Mesenchymal stem cell (in vitro differentiated cells and primary cell): ENCODE measurements around the gene NUCKS1.

Experiments used
- DNase-seq: peaks from one replicate; pipeline ENCODE4 v3.0.0-alpha.2; 2013
- H2AFZ ChIP-seq: one replicate; pipeline ENCODE4 v1.6.1; 2013; ENCODE audit warnings: low read depth, mild to moderate bottlenecking, control low read depth, inconsistent platforms, low read length, moderate library complexity
- H2AK5ac ChIP-seq: 2 replicates; pipeline ENCODE4 v1.6.1; 2013; ENCODE audit warnings: low read length, moderate library complexity, mild to moderate bottlenecking, inconsistent platforms; ENCODE audit not compliant: severe bottlenecking
- H2BK120ac ChIP-seq: one replicate; pipeline ENCODE4 v1.6.1; 2013; ENCODE audit warnings: low read depth, mild to moderate bottlenecking, inconsistent platforms, low read length, moderate library complexity
- H2BK12ac ChIP-seq, 2 experiments: one replicate each; pipeline ENCODE4 v1.6.1; 2013; ENCODE audit warnings: inconsistent platforms in 2 of 2, low read length in 2 of 2, mild to moderate bottlenecking in 2 of 2, moderate library complexity in 2 of 2, control low read depth in 1 of 2
- H2BK15ac ChIP-seq: one replicate; pipeline ENCODE4 v1.6.1; 2013; ENCODE audit warnings: mild to moderate bottlenecking, low read depth, inconsistent platforms; ENCODE audit not compliant: poor library complexity, severe bottlenecking
- H2BK5ac ChIP-seq: 2 replicates; pipeline ENCODE4 v1.6.1; 2013; ENCODE audit warnings: low read depth, mild to moderate bottlenecking, low read length, control low read depth, inconsistent platforms; ENCODE audit not compliant: poor library complexity, severe bottlenecking
- H3K14ac ChIP-seq, 2 experiments: one replicate each; pipeline ENCODE4 v1.6.1; 2013; ENCODE audit warnings: inconsistent platforms in 2 of 2, low read length in 2 of 2, control low read depth in 1 of 2, mild to moderate bottlenecking in 1 of 2, moderate library complexity in 1 of 2
- H3K18ac ChIP-seq, 2 experiments: one replicate each; pipeline ENCODE4 v1.6.1; 2013; ENCODE audit warnings: inconsistent platforms in 2 of 2, low read length in 2 of 2, control low read depth in 1 of 2, low read depth in 1 of 2, mild to moderate bottlenecking in 1 of 2
- H3K23ac ChIP-seq, 2 experiments: one replicate each; pipeline ENCODE4 v1.6.1; 2013; ENCODE audit warnings: inconsistent platforms in 2 of 2, low read length in 2 of 2, mild to moderate bottlenecking in 2 of 2, moderate library complexity in 2 of 2, control low read depth in 1 of 2
- H3K27ac ChIP-seq: 2 replicates; pipeline ENCODE4 v1.5.1; 2013; ENCODE audit warnings: mild to moderate bottlenecking, moderate library complexity, low read length, control low read depth, inconsistent platforms; ENCODE audit not compliant: poor library complexity, severe bottlenecking
- H3K27me3 ChIP-seq, 2 experiments: 2 replicates each; pipeline versions ENCODE4 v1.6.1 to v1.7.0; 2013; ENCODE audit warnings: low read length in 2 of 2, mild to moderate bottlenecking in 2 of 2, moderate library complexity in 2 of 2, control low read depth in 1 of 2, inconsistent platforms in 1 of 2; ENCODE audit not compliant: control insufficient read depth in 1 of 2, insufficient read depth in 1 of 2
- H3K36me3 ChIP-seq, 2 experiments: 2 replicates each; pipeline versions ENCODE4 v1.6.1 to v1.7.0; 2013; ENCODE audit warnings: low read length in 2 of 2, control low read depth in 1 of 2, inconsistent platforms in 1 of 2, low read depth in 1 of 2, mild to moderate bottlenecking in 1 of 2; ENCODE audit not compliant: insufficient read depth in 2 of 2, control insufficient read depth in 1 of 2
- H3K4ac ChIP-seq, 2 experiments: one replicate each; pipeline ENCODE4 v1.6.1; 2013; ENCODE audit warnings: inconsistent platforms in 2 of 2, low read length in 2 of 2, mild to moderate bottlenecking in 2 of 2, moderate library complexity in 2 of 2, control low read depth in 1 of 2, low read depth in 1 of 2
- H3K4me1 ChIP-seq: 2 replicates; pipeline ENCODE4 v1.6.1; 2013; ENCODE audit warnings: low read depth, low read length, control low read depth; ENCODE audit not compliant: control insufficient read depth, insufficient read depth
- H3K4me2 ChIP-seq: 2 replicates; pipeline ENCODE4 v1.6.1; 2013; ENCODE audit warnings: low read length, mild to moderate bottlenecking, inconsistent platforms; ENCODE audit not compliant: poor library complexity, severe bottlenecking
- H3K4me3 ChIP-seq, 2 experiments: 2 replicates each; pipeline versions ENCODE4 v1.5.1 to v1.7.0; 2013; ENCODE audit warnings: low read length in 2 of 2, mild to moderate bottlenecking in 2 of 2, control low read depth in 1 of 2, low read depth in 1 of 2; ENCODE audit not compliant: insufficient read depth in 1 of 2
- H3K79me1 ChIP-seq: replicated peaks from 2 replicates; pipeline ENCODE4 v1.6.1; 2013; ENCODE audit warnings: mild to moderate bottlenecking, control low read depth, low read length, inconsistent platforms; ENCODE audit not compliant: poor library complexity, severe bottlenecking
- H3K9ac ChIP-seq: 2 replicates; pipeline ENCODE4 v1.7.0; 2013; ENCODE audit warnings: mild to moderate bottlenecking, low read length, moderate library complexity
- H3K9me3 ChIP-seq: 2 replicates; pipeline ENCODE4 v1.7.0; 2013; ENCODE audit warnings: mild to moderate bottlenecking, low read length; ENCODE audit not compliant: control insufficient read depth
- H4K8ac ChIP-seq: one replicate; pipeline ENCODE4 v1.6.1; 2013; ENCODE audit warnings: inconsistent platforms, mild to moderate bottlenecking, low read length, moderate library complexity
- H4K91ac ChIP-seq: one replicate; pipeline ENCODE4 v1.6.1; 2013; ENCODE audit warnings: mild to moderate bottlenecking, low read length, inconsistent platforms
- WGBS: methylation state at CpG from one replicate; pipeline ENCODE4 v1.1.7; 2013; ENCODE audit warnings: mixed read lengths; 5-methylcytosine and 5-hydroxymethylcytosine counted together

Gene NUCKS1

DNA sequence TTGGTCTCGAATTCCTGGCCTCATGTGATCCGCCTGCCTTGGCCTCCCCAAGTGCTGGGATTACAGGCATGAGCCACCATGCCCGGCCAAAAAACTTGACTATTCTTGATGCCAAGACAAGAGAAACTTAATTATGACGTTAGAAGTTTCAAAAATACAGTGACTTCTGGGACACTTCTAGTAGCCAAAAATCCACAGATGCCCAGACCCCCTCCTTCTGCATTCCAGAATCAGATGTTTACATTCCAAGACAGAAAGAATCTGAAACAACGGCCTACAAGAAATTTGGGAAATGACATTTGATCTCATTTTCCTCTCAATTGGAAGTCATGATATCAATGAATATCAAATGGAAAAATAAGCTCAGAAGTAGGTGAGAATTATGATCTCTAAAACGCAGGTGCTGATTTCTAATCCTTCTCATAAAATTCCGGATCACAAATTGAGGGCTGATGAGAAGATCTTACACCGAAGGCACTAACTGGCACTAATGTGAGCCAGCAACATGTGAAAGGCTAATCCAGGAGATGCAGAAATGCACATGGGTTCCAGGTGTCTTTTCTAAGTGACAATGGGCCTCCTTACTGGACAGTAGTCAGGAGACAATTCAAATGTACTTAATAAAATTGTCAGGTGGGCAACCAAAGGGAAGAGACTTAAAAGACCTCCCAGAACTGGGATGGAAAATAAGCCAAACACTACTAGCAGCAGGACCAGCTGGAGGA, 19.8 kb upstream of the NUCKS1 start:
- Histone ChIP-seq H2BK5ac (no peak overlapping the region), H2AK5ac (no peak overlapping the region), H3K18ac (no peak overlapping the region), H3K4me2 (no peak overlapping the region), H3K27ac (no peak overlapping the region), H2BK15ac (no peak overlapping the region), H4K8ac (no peak overlapping the region), H2AFZ (no peak overlapping the region), H3K4me3 (no peak overlapping the region), H2BK120ac (no peak overlapping the region), H3K27me3 (no peaks in the 10 kb centered on the region), H3K4ac (no peak overlapping the region), H3K23ac (no peak overlapping the region), H3K14ac (no peak overlapping the region), H3K4me1 (peaks cover 8% of the 10 kb centered on the region), H4K91ac (no peak overlapping the region), H3K79me1 (peaks cover 6% of the 10 kb centered on the region), H3K36me3 (peaks cover 3 to 42% of the 10 kb centered on the region in 2 experiments), H3K9me3 (no peaks in the 10 kb centered on the region), H3K9ac (no peak overlapping the region), H2BK12ac (no peak overlapping the region)
- WGBS: 78% methylated on average over 7 of the region's 8 CpGs
- no peak for DNase-seq

GRCh38 chr1:205767248-205767647, 17.3 kb upstream of the NUCKS1 start:
- no peaks in the 10 kb centered on the region for H3K9me3 ChIP-seq
- H3K18ac ChIP-seq: no peak overlapping the region
- H3K4me3 ChIP-seq: no peak overlapping the region
- H2BK120ac ChIP-seq: no peak overlapping the region
- no peak overlapping the region for H4K91ac ChIP-seq
- no peak overlapping the region for H3K9ac ChIP-seq
- no peak overlapping the region for H3K4ac ChIP-seq
- H3K4me2 ChIP-seq: no peak overlapping the region
- no peak overlapping the region for H4K8ac ChIP-seq
- H2BK15ac ChIP-seq: no peak overlapping the region
- H3K79me1 ChIP-seq: peaks cover 4% of the 10 kb centered on the region
- H3K27me3 ChIP-seq: no peaks in the 10 kb centered on the region
- peaks cover 3 to 39% of the 10 kb centered on the region in 2 experiments for H3K36me3 ChIP-seq
- H3K4me1 ChIP-seq: peaks cover 3% of the 10 kb centered on the region
- no peak overlapping the region for H2AK5ac ChIP-seq
- H2BK5ac ChIP-seq: no peak overlapping the region
- WGBS: 83% methylated on average over 1 of the region's 3 CpGs
- no peak overlapping the region for H2AFZ ChIP-seq
- no peak overlapping the region for H3K23ac ChIP-seq
- H3K27ac ChIP-seq: no peak overlapping the region
- H2BK12ac ChIP-seq: no peak overlapping the region
- DNase-seq: no peak
- H3K14ac ChIP-seq: no peak overlapping the region

DNA sequence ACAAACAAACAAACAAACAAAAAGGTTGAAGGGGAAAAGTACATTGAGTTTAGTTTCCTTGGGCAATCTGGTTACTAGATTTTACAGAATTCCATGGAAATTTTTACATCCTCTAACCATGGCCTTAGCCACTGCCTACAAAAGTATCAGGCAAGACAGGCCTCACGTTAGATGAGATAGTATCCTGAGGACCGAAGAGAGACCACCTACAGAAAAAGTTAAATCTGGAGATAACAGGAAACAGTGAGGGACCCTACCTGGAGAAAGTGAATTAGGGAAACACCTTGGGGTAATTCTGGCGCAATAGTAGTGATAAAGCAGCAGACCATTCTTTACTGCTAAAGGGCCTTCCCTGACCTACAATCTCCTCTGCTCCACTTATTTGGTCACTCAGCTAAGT, 16.6 kb upstream of the NUCKS1 start:
- H3K4me3 ChIP-seq: no peak overlapping the region
- H3K9me3 ChIP-seq: no peaks in the 10 kb centered on the region
- H2BK15ac ChIP-seq: no peak overlapping the region
- WGBS: 66% methylated on average over 3 of the region's 3 CpGs
- H2BK12ac ChIP-seq: no peak overlapping the region
- peaks cover 3% of the 10 kb centered on the region for H3K4me1 ChIP-seq
- H3K14ac ChIP-seq: no peak overlapping the region
- no peak overlapping the region for H4K8ac ChIP-seq
- H3K9ac ChIP-seq: no peak overlapping the region
- H3K4me2 ChIP-seq: no peak overlapping the region
- no peak overlapping the region for H2BK5ac ChIP-seq
- H3K23ac ChIP-seq: no peak overlapping the region
- H2AFZ ChIP-seq: no peak overlapping the region
- no peak overlapping the region for H3K4ac ChIP-seq
- H4K91ac ChIP-seq: no peak overlapping the region
- H3K36me3 ChIP-seq: peaks cover 3 to 38% of the 10 kb centered on the region in 2 experiments
- no peak overlapping the region for H3K18ac ChIP-seq
- H2AK5ac ChIP-seq: peak overlapping the region; percentile 6
- H2BK120ac ChIP-seq: no peak overlapping the region
- peaks cover 1% of the 10 kb centered on the region for H3K79me1 ChIP-seq
- no peak for DNase-seq
- no peak overlapping the region for H3K27ac ChIP-seq
- H3K27me3 ChIP-seq: no peaks in the 10 kb centered on the region

DNA sequence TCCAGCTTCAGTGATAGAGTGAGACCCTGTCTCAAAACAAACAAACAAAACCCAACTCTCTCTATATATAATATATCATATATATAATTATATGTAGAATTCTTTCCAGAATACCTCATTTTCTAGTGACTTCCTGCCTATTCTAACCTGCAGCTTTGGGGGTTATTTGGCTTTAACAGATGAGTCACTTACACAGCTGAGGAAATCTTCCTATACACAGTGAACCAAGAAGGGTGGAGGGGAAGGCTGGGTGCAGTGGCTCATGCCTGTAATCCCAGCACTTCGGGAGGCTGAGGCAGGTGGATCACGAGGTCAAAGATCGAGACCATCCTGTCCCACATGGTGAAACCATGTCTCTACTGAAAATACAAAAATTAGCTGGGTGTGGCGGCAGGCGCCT, 16.1 kb upstream of the NUCKS1 start:
- Histone ChIP-seq H3K27me3 (no peaks in the 10 kb centered on the region), H3K4me2 (no peak overlapping the region), H2AFZ (no peak overlapping the region), H2BK120ac (no peak overlapping the region), H3K27ac (no peak overlapping the region), H2AK5ac (no peak overlapping the region), H4K91ac (no peak overlapping the region), H3K36me3 (peaks cover 3 to 34% of the 10 kb centered on the region in 2 experiments), H3K23ac (no peak overlapping the region), H3K4me1 (peaks cover 6% of the 10 kb centered on the region), H3K9ac (no peak overlapping the region), H3K14ac (no peak overlapping the region), H2BK12ac (no peak overlapping the region), H4K8ac (no peak overlapping the region), H3K18ac (no peak overlapping the region), H2BK5ac (no peak overlapping the region), H3K79me1 (peaks cover 1% of the 10 kb centered on the region), H3K9me3 (no peaks in the 10 kb centered on the region), H3K4ac (no peak overlapping the region), H3K4me3 (no peak overlapping the region), H2BK15ac (no peak overlapping the region)
- 53% methylated on average over 5 of the region's 5 CpGs for WGBS
- DNase-seq: peak; percentile 28
